Endothelial cell of umbilical vein (primary cell): Measurements from ENCODE around the gene MAP3K10. TPM values are rescaled to one million over a fixed set of nuclear protein-coding genes. Genes with fewer than 3 reads are reported as not detected.

Experiments
- BruUV-seq: library from RNA; stranded (reverse); fragments of 400-500 nt; replicated peaks from 2 replicates; lab custom pipeline; 2021; lab: Mats Ljungman, UMichigan
- CTCF ChIA-PET: fragments of 300-600, 350-600 bp; sonication (Branson Sonifier 250); formaldehyde crosslinking; loops from one replicate; lab custom pipeline; 2021; ENCODE audit warnings: antibody characterized with exemption, inconsistent platforms; lab: Charles Lee
- POLR2A ChIA-PET: fragments of 300-600, 350-600 bp; sonication (Branson Sonifier 250); formaldehyde crosslinking; loops from one replicate; lab custom pipeline; 2021; ENCODE audit warnings: antibody characterized with exemption, inconsistent platforms; lab: Charles Lee
- DNase-seq: peaks from one replicate; pipeline ENCODE4 v3.0.0-alpha.2; 2011; ENCODE audit warnings: low read depth, low spot score
- FAIRE-seq: peaks from 2 replicates; lab custom pipeline; 2011; peaks lifted over from hg19 to GRCh38; lab: Jason Lieb, UNC
- H2AFZ ChIP-seq: 2 replicates; pipeline ENCODE4 v1.6.0; 2012; ENCODE audit warnings: low read depth, low read length, control low read depth, inconsistent platforms
- H3K27ac ChIP-seq: 2 replicates; pipeline ENCODE4 v1.5.1; 2011; ENCODE audit warnings: low read depth, mild to moderate bottlenecking, control low read depth, low read length, moderate library complexity; ENCODE audit not compliant: insufficient read depth
- H3K27me3 ChIP-seq, 2 experiments: 2 replicates each; pipeline versions ENCODE4 v1.6.0 to v1.6.1; 2011; ENCODE audit warnings: low read length in 2 of 2, mixed read lengths in 1 of 2; ENCODE audit not compliant: control insufficient read depth in 2 of 2, insufficient read depth in 2 of 2
- H3K36me3 ChIP-seq, 2 experiments: 2 replicates in 1 of 2; 3 replicates in 1 of 2; pipeline ENCODE4 v1.5.1; 2011; ENCODE audit warnings: low read length in 2 of 2, mild to moderate bottlenecking in 1 of 2, moderate library complexity in 1 of 2; ENCODE audit not compliant: control insufficient read depth in 2 of 2, insufficient read depth in 2 of 2; ENCODE audit errors: extremely low read depth in 1 of 2
- H3K4me1 ChIP-seq: 3 replicates; pipeline ENCODE4 v1.5.1; 2011; ENCODE audit warnings: mild to moderate bottlenecking, low read length; ENCODE audit not compliant: control insufficient read depth, insufficient read depth; ENCODE audit errors: extremely low read depth
- H3K4me2 ChIP-seq: 2 replicates; pipeline ENCODE4 v1.6.1; 2011; ENCODE audit warnings: low read length, control low read depth, mixed read lengths; ENCODE audit not compliant: insufficient read depth
- H3K4me3 ChIP-seq, 3 experiments: fragments of 200-600 bp in 1 of 3; sonication (generic), shearing (Covaris generic) in 1 of 3; replicated peaks in 1 of 3; 2 replicates each; pipeline ENCODE4 v1.5.1; 2011 to 2016; ENCODE audit warnings: control low read depth in 3 of 3, low read length in 3 of 3, mild to moderate bottlenecking in 2 of 3, inconsistent platforms in 1 of 3, low read depth in 1 of 3, moderate library complexity in 1 of 3; ENCODE audit not compliant: insufficient read depth in 1 of 3
- H3K79me2 ChIP-seq: 2 replicates; pipeline ENCODE4 v1.6.0; 2012; ENCODE audit warnings: low read length, inconsistent platforms; ENCODE audit not compliant: control insufficient read depth, insufficient read depth
- H3K9ac ChIP-seq: replicated peaks from 2 replicates; pipeline ENCODE3; 2011; ENCODE audit warnings: low read length, control low read depth; ENCODE audit not compliant: insufficient read depth; ENCODE audit errors: extremely low read depth
- H3K9me1 ChIP-seq: replicated peaks from 3 replicates; pipeline ENCODE4 v1.6.0; 2011; ENCODE audit warnings: mild to moderate bottlenecking, low read length; ENCODE audit not compliant: control insufficient read depth, insufficient read depth; ENCODE audit errors: extremely low read depth
- H3K9me3 ChIP-seq: replicated peaks from 2 replicates; pipeline ENCODE4 v1.5.1; 2012; ENCODE audit warnings: low read length, inconsistent platforms; ENCODE audit not compliant: control insufficient read depth, insufficient read depth
- H4K20me1 ChIP-seq: replicated peaks from 2 replicates; pipeline ENCODE3; 2011; ENCODE audit warnings: mild to moderate bottlenecking, low read length; ENCODE audit not compliant: control insufficient read depth, insufficient read depth; ENCODE audit errors: extremely low read depth
- EZH2 ChIP-seq: IDR thresholded peaks from 2 replicates; pipeline ENCODE4 v1.6.1; 2012; ENCODE audit warnings: borderline replicate concordance, low read depth, mild to moderate bottlenecking, moderate library complexity, low read length, inconsistent platforms; ENCODE audit not compliant: severe bottlenecking
- FOS ChIP-seq: IDR thresholded peaks from 2 replicates; pipeline ENCODE4 v1.6.1; 2011; ENCODE audit warnings: mild to moderate bottlenecking, low read length, moderate library complexity, borderline replicate concordance; ENCODE audit not compliant: insufficient read depth
- GATA2 ChIP-seq: IDR thresholded peaks from 2 replicates; pipeline ENCODE4 v1.7.0; 2011; ENCODE audit warnings: low read depth, mild to moderate bottlenecking, moderate library complexity, mixed read lengths, low read length; ENCODE audit not compliant: insufficient read length, insufficient read depth
- JUN ChIP-seq: IDR thresholded peaks from 2 replicates; pipeline ENCODE4 v1.6.1; 2011; ENCODE audit warnings: borderline replicate concordance, low read depth; ENCODE audit not compliant: insufficient read length, insufficient read depth
- MYC ChIP-seq: IDR thresholded peaks from one replicate; pipeline ENCODE4 v1.6.1; 2011; ENCODE audit warnings: mild to moderate bottlenecking, low read depth, low read length
- POLR2A ChIP-seq: IDR thresholded peaks from 2 replicates; pipeline ENCODE4 v1.6.1; 2012; ENCODE audit warnings: low read depth, mild to moderate bottlenecking, control low read depth, low read length
- POLR2AphosphoS5 ChIP-seq: IDR thresholded peaks from 2 replicates; pipeline ENCODE4 v1.6.1; 2012; ENCODE audit warnings: low read depth, mild to moderate bottlenecking, control low read depth, low read length, moderate library complexity; ENCODE audit not compliant: insufficient read depth
- dilution Hi-C: fragments of 300-500 bp; cut with MboI; formaldehyde crosslinking; loops from one replicate; pipeline ENCODE4 v1.15.0; 2019; ENCODE audit warnings: low sequenced_read_pairs; ENCODE audit not compliant: extremely low pct_ligation_motif_present
- intact Hi-C: fragments of 100-400 bp; cut with micrococcal nuclease; formaldehyde crosslinking; loops from one replicate; pipeline ENCODE4 v1.10.0; 2022
- polyA plus RNA-seq, 4 experiments: library from polyadenylated mRNA; depleted of rRNA in 3 of 4; stranded (reverse) in 3 of 4; unstranded in 1 of 4; fragments of >200 nt; gene quantifications; 2 replicates each; pipeline versions ENCODE4 v1.2.1 to v1.2.3, GENCODE V29; 2011 to 2012; ENCODE audit warnings: missing spikeins in 1 of 4
- total RNA-seq: library from RNA; stranded (reverse); gene quantifications from 2 replicates; pipeline ENCODE4 v1.2.3, GENCODE V29; 2021
- TF ChIP-seq, protein P1 (sequence below), 2 donors: IDR thresholded peaks; 1 replicate in 1 of 2; 2 replicates in 1 of 2; pipeline ENCODE4 v1.5.1; 2011; ENCODE audit warnings: low read length in 2 of 2, mild to moderate bottlenecking in 2 of 2, moderate library complexity in 2 of 2, control low read depth in 1 of 2, inconsistent platforms in 1 of 2, low read depth in 1 of 2; ENCODE audit not compliant: insufficient read depth in 1 of 2; ENCODE audit errors: extremely low read depth in 1 of 2
- TF ChIP-seq, protein P2 (sequence below): IDR thresholded peaks from 2 replicates; pipeline ENCODE4 v1.6.1; 2011; ENCODE audit not compliant: insufficient read depth, insufficient read length

Gene MAP3K10
- total and polyA plus RNA-seq, 2 donors (not counting 3 experiments of a cell fraction or from before 2014, with no cell fraction given), result 6.3 to 19.4 TPM

DNA sequence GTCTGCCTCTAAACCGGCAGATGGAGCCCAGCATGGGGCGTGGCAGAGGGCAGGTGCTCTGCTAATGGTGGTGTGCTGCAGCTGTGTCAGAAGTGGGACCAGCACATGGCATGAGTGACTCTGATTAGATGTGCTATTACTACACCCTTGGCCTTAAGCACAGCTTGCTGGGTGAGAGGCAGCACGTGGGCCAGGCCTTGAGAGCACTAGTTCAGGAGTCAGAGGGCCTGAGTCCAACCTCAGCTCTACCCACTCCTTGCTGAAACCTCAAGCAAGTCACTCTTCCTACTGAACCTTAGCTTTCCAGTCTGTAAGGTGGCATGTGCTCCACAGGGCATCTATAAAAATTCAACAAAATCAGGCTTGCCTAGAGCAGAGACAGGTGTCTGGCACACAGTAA is 71.2 kb downstream of the MAP3K10 start:
- CTCF ChIA-PET, result no interaction called here
- no peak for FAIRE-seq
- no peak overlapping the region for H3K4me2 ChIP-seq
- no peak for DNase-seq
- H3K9ac ChIP-seq, result no peak overlapping the region
- H3K36me3 ChIP-seq, result peaks cover 2 to 9% of the 10 kb centered on the region in 2 experiments
- peaks cover 3% of the 10 kb centered on the region for H4K20me1 ChIP-seq
- BruUV-seq, result no TSS peak
- POLR2A ChIA-PET, result no interaction called here
- H3K4me3 ChIP-seq, result no peak overlapping the region
- H3K27me3 ChIP-seq, result no peaks in the 10 kb centered on the region
- no peak overlapping the region for H2AFZ ChIP-seq
- intact Hi-C loops, result no loop called here
- no peak overlapping the region for H3K27ac ChIP-seq
- H3K4me1 ChIP-seq, result no peaks in the 10 kb centered on the region
- H3K9me3 ChIP-seq, result no peaks in the 10 kb centered on the region
- H3K79me2 ChIP-seq, result peaks cover 25% of the 10 kb centered on the region
- TF ChIP-seq JUN, result no peak
- TF ChIP-seq POLR2A, result no peak
- TF ChIP-seq, protein P1, sequence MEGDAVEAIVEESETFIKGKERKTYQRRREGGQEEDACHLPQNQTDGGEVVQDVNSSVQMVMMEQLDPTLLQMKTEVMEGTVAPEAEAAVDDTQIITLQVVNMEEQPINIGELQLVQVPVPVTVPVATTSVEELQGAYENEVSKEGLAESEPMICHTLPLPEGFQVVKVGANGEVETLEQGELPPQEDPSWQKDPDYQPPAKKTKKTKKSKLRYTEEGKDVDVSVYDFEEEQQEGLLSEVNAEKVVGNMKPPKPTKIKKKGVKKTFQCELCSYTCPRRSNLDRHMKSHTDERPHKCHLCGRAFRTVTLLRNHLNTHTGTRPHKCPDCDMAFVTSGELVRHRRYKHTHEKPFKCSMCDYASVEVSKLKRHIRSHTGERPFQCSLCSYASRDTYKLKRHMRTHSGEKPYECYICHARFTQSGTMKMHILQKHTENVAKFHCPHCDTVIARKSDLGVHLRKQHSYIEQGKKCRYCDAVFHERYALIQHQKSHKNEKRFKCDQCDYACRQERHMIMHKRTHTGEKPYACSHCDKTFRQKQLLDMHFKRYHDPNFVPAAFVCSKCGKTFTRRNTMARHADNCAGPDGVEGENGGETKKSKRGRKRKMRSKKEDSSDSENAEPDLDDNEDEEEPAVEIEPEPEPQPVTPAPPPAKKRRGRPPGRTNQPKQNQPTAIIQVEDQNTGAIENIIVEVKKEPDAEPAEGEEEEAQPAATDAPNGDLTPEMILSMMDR (IDR thresholded peaks at IDR 0.05; ENCODE audit: extremely low read depth in 1 of 2, insufficient read depth in 1 of 2, low read depth in 1 of 2, low read length in 2 of 2), result no peak
- TF ChIP-seq EZH2, result no peak
- TF ChIP-seq POLR2AphosphoS5, result no peak
- TF ChIP-seq GATA2, result no peak
- TF ChIP-seq MYC, result no peak
- TF ChIP-seq, protein P2, sequence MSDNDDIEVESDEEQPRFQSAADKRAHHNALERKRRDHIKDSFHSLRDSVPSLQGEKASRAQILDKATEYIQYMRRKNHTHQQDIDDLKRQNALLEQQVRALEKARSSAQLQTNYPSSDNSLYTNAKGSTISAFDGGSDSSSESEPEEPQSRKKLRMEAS, result no peak
- no peak for TF ChIP-seq FOS
- dilution Hi-C loops, result no loop called here
- no peaks in the 10 kb centered on the region for H3K9me1 ChIP-seq
